Endothelial cell (in vitro differentiated cells): ENCODE measurements around the gene PPP1R1C. TPM values are rescaled to one million over a fixed set of nuclear protein-coding genes. Genes with fewer than 3 reads are reported as not detected.

ENCODE experiments used
- DNase-seq: peaks from one replicate; pipeline ENCODE4 v3.0.0; 2021; ENCODE audit warnings: low spot score
- H3K27ac Mint-ChIP-seq: one replicate; pipeline ENCODE4 v1.8.0; 2021; ENCODE audit warnings: mixed read lengths, inconsistent platforms; ENCODE audit not compliant: unreplicated experiment
- H3K27me3 Mint-ChIP-seq: one replicate; pipeline ENCODE4 v1.8.0; 2021; ENCODE audit warnings: mild to moderate bottlenecking, moderate library complexity, mixed read lengths, inconsistent platforms; ENCODE audit not compliant: unreplicated experiment
- H3K36me3 Mint-ChIP-seq: one replicate; pipeline ENCODE4 v1.8.0; 2021; ENCODE audit warnings: mild to moderate bottlenecking, low read depth, mixed read lengths, inconsistent platforms; ENCODE audit not compliant: unreplicated experiment
- H3K4me1 Mint-ChIP-seq: one replicate; pipeline ENCODE4 v1.8.0; 2021; ENCODE audit warnings: mild to moderate bottlenecking, mixed read lengths, inconsistent platforms; ENCODE audit not compliant: unreplicated experiment
- H3K4me3 Mint-ChIP-seq: one replicate; pipeline ENCODE4 v1.8.0; 2021; ENCODE audit warnings: mild to moderate bottlenecking, mixed read lengths, inconsistent platforms; ENCODE audit not compliant: unreplicated experiment
- H3K9me3 Mint-ChIP-seq: one replicate; pipeline ENCODE4 v1.8.0; 2021; ENCODE audit warnings: mixed read lengths, inconsistent platforms; ENCODE audit not compliant: unreplicated experiment
- total RNA-seq: library from RNA; stranded (reverse); fragmentation: NEBNext Ultra II Directional; extraction: Animal tissue kit (Norgen Biotek cat#: 25700); gene quantifications from one replicate; pipeline ENCODE4 v1.2.1, GENCODE V29; 2021; ENCODE audit not compliant: unreplicated experiment
- TF ChIP-seq, protein P1 (sequence below): fragments of 200-600 bp; sonication (generic); IDR thresholded peaks from one replicate; pipeline ENCODE4 v1.5.0; 2021; ENCODE audit warnings: antibody characterized with exemption; ENCODE audit not compliant: unreplicated experiment

The PPP1R1C gene
- total RNA-seq, 1 donor from 2014 or later: 0.97 TPM

DNA sequence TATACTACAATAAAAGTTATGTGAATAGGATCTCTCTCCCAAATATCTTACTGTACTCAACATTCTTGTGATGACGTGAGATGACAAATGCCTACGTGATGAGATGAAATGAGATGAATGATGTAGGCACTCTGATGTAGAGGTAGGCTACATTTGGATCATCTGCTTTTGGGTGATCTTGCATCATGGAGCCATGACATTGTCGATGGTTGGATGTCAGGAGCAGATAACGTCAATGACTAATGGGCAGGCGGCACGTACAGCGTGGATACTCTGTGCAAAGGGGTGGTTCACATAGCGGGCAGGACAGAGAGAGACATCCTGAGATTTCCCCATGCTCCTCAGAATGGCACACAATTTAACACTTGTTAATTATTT is 40.8 kb upstream of the PPP1R1C start:
- Mint-ChIP-seq H3K9me3 (no peaks in the 10 kb centered on the region), H3K36me3 (no peaks in the 10 kb centered on the region), H3K27me3 (peaks cover 3% of the 10 kb centered on the region), H3K27ac (no peak overlapping the region), H3K4me1 (peaks cover 12% of the 10 kb centered on the region), H3K4me3 (no peak overlapping the region)
- TF ChIP-seq, protein P1, sequence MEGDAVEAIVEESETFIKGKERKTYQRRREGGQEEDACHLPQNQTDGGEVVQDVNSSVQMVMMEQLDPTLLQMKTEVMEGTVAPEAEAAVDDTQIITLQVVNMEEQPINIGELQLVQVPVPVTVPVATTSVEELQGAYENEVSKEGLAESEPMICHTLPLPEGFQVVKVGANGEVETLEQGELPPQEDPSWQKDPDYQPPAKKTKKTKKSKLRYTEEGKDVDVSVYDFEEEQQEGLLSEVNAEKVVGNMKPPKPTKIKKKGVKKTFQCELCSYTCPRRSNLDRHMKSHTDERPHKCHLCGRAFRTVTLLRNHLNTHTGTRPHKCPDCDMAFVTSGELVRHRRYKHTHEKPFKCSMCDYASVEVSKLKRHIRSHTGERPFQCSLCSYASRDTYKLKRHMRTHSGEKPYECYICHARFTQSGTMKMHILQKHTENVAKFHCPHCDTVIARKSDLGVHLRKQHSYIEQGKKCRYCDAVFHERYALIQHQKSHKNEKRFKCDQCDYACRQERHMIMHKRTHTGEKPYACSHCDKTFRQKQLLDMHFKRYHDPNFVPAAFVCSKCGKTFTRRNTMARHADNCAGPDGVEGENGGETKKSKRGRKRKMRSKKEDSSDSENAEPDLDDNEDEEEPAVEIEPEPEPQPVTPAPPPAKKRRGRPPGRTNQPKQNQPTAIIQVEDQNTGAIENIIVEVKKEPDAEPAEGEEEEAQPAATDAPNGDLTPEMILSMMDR: no peak
- DNase-seq: no peak

DNA sequence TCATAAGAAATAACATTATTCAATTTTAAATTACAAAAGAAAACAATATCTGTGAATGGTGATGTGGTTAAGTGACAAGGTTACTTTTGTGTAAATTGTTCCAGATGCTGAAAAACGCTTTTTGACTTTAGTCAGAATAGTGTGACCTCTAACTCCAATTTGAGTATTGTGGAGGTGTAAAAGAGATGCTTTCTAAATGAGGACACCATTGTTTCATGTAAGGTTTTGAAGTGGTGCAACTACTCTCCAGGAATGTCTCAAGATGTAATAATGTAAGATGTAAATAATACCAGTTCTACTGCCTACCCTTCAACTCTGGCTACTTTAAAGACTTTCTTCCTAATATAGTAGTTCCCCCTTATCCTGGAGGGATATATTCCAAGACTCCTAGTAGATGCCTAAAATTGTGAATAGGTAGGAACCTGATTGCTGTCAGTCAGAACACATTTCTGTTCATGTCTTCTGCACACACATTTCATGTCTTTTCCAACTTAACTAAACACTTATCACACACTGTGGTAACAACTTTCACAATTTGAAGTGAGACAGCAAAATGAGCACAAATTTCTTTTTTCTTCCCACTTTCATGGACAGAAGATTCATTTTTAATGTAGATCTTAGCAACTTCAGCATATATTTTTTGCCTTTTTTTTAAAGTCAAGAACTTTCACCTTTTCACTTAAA is 39.1 kb upstream of the PPP1R1C start:
- H3K27ac Mint-ChIP-seq: no peak overlapping the region
- no peak overlapping the region for H3K4me3 Mint-ChIP-seq
- no peaks in the 10 kb centered on the region for H3K36me3 Mint-ChIP-seq
- TF ChIP-seq, protein P1: no peak
- no peaks in the 10 kb centered on the region for H3K9me3 Mint-ChIP-seq
- H3K27me3 Mint-ChIP-seq: peaks cover 3% of the 10 kb centered on the region
- peaks cover 12% of the 10 kb centered on the region for H3K4me1 Mint-ChIP-seq
- DNase-seq: no peak

DNA sequence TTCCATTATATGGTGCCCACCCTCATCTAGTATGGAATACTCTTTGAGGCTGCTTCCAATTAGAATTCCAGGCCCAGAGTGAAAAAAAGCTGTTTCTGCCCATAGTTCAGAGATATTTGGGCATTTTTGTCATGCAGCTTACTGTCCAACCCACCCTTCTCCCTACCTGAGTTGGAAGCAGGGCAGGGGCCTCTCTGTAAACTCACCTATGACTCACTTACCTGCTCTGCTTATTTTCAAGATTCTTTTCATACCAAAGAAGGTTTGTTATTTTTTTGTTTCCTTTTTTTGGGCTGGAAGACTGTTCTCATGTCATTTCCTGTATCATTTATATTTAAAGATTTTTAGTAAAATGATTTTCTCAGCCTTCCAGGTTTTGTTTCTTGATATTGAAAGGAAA is 38.4 kb upstream of the PPP1R1C start:
- Mint-ChIP-seq H3K4me3 (no peak overlapping the region), H3K27me3 (peaks cover 3% of the 10 kb centered on the region), H3K4me1 (peaks cover 12% of the 10 kb centered on the region), H3K36me3 (no peaks in the 10 kb centered on the region), H3K9me3 (no peaks in the 10 kb centered on the region), H3K27ac (no peak overlapping the region)
- no peak for DNase-seq
- TF ChIP-seq, protein P1: no peak

DNA sequence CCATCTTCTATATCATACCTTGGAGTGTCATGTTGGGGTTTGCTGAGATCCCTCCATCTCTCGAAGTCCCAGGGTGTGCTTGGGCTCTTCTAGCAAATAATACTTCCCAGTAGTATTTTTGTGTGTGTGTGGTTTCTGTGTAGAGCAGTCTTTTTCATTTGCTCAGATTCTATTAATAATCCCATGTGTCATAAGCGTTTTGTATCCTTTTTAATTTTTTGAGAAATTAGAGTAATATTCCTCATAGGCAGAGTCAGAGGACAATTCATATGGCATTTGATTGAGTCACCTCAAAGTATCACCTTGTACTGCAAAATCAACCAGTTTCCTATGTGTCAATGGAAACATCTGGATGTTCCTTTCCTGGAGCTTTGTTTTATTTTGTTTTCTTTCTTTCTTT is 37.4 kb upstream of the PPP1R1C start:
- H3K27me3 Mint-ChIP-seq: peaks cover 3% of the 10 kb centered on the region
- no peaks in the 10 kb centered on the region for H3K9me3 Mint-ChIP-seq
- H3K4me3 Mint-ChIP-seq: no peak overlapping the region
- H3K36me3 Mint-ChIP-seq: no peaks in the 10 kb centered on the region
- H3K4me1 Mint-ChIP-seq: peaks cover 7% of the 10 kb centered on the region
- no peak for DNase-seq
- TF ChIP-seq, protein P1: no peak
- H3K27ac Mint-ChIP-seq: no peak overlapping the region

DNA sequence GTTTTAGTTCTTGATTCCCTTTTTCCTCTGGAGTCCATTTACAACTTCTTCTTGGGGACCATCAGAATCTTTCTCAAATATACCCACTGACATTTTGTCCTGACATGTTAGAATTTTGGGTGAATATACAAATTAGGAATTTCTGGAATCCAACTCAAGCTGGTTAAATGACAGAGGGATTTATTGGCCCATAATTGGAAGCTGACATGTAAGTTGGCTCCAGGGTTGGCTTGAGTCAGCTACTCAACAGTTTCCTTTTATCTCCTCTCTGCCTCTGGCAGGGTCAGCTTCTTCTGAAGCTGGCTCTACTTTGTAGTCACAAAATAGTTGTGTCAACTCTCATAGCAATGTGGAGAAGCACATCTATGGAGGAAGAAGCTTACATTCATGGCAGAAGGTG is 36.6 kb upstream of the PPP1R1C start:
- H3K9me3 Mint-ChIP-seq: no peaks in the 10 kb centered on the region
- no peaks in the 10 kb centered on the region for H3K36me3 Mint-ChIP-seq
- H3K27ac Mint-ChIP-seq: no peak overlapping the region
- peaks cover 10% of the 10 kb centered on the region for H3K4me1 Mint-ChIP-seq
- TF ChIP-seq, protein P1: no peak
- no peak overlapping the region for H3K4me3 Mint-ChIP-seq
- DNase-seq: no peak
- H3K27me3 Mint-ChIP-seq: peaks cover 3% of the 10 kb centered on the region
